Measurements from ENCODE around the gene HECW1.

- TF ChIP-seq POLR2AphosphoS5 (IDR thresholded peaks at IDR 0.05; ENCODE audit: borderline replicate concordance, low read depth, low read length) = no peak
- no peak for TF ChIP-seq EZH2 (IDR thresholded peaks at IDR 0.05)
- no peak for TF ChIP-seq FOXP2 (optimal IDR thresholded peaks at IDR 0.05; ENCODE audit: control extremely low read depth, extremely low read length, insufficient read depth)
Measured at GRCh38 chr7:43520201-43520600, 407.8 kb downstream of the HECW1 start.

Data from SK-N-MC (cell line).